HepG2 (cell line): ENCODE measurements around the gene PGS1. TPM values are rescaled to one million over a fixed set of nuclear protein-coding genes. Genes with fewer than 3 reads are reported as not detected.

Experiments used
- BATF2 ChIP-seq: sonication (generic); formaldehyde crosslinking; IDR thresholded peaks from 2 replicates; pipeline ENCODE4 v1.8.0; 2022; ENCODE audit warnings: mild to moderate bottlenecking, missing genetic modification reagents, moderate library complexity
- FOXC1 ChIP-seq: sonication (generic); formaldehyde crosslinking; IDR thresholded peaks from 2 replicates; pipeline ENCODE4 v1.8.0; 2022; ENCODE audit warnings: mild to moderate bottlenecking, missing genetic modification reagents, borderline replicate concordance
- KLF16 ChIP-seq, 2 experiments: sonication (generic) in 1 of 2; formaldehyde crosslinking in 1 of 2; IDR thresholded peaks; 2 replicates each; pipeline versions ENCODE4 v1.6.1 to v1.8.0; 2016 to 2023; ENCODE audit warnings: missing genetic modification reagents in 2 of 2, missing compliant biosample characterization in 1 of 2
- MED1 ChIP-seq: sonication (generic); formaldehyde crosslinking; IDR thresholded peaks from 2 replicates; pipeline ENCODE4 v1.4.0; 2020; ENCODE audit warnings: missing genetic modification reagents
- MLX ChIP-seq: IDR thresholded peaks from 2 replicates; pipeline ENCODE4 v1.6.1; 2016
- MTF1 ChIP-seq: sonication (generic); formaldehyde crosslinking; IDR thresholded peaks from 2 replicates; pipeline ENCODE4 v1.5.0; 2020; ENCODE audit warnings: missing genetic modification reagents
- MYC ChIP-seq: sonication (generic); formaldehyde crosslinking; IDR thresholded peaks from 2 replicates; pipeline ENCODE4 v1.9.0; 2021; ENCODE audit warnings: missing genetic modification reagents, borderline replicate concordance
- NFKB2 ChIP-seq: sonication (generic); formaldehyde crosslinking; IDR thresholded peaks from 2 replicates; pipeline ENCODE4 v1.4.0; 2020; ENCODE audit warnings: missing genetic modification reagents, borderline replicate concordance
- NR3C1 ChIP-seq: sonication (generic); formaldehyde crosslinking; IDR thresholded peaks from 2 replicates; pipeline ENCODE4 v1.4.0; 2020; ENCODE audit warnings: missing genetic modification reagents
- RCOR2 ChIP-seq: IDR thresholded peaks from 2 replicates; pipeline ENCODE4 v1.6.1; 2016; ENCODE audit warnings: missing biosample characterization, missing genetic modification reagents
- RFX3 ChIP-seq: IDR thresholded peaks from 2 replicates; pipeline ENCODE4 v1.6.1; 2016; ENCODE audit warnings: missing biosample characterization, missing genetic modification reagents
- SMAD3 ChIP-seq: sonication (generic); formaldehyde crosslinking; IDR thresholded peaks from 2 replicates; pipeline ENCODE4 v1.4.0; 2020; ENCODE audit warnings: missing genetic modification reagents
- SOX6 ChIP-seq, 2 experiments: fragments of 450-650 bp in 1 of 2; sonication (generic) in 1 of 2; formaldehyde crosslinking in 1 of 2; IDR thresholded peaks; 2 replicates each; pipeline versions ENCODE4 v1.4.0 to v1.6.1; 2017 to 2020; ENCODE audit warnings: antibody characterized with exemption in 1 of 2, mild to moderate bottlenecking in 1 of 2, missing genetic modification reagents in 1 of 2
- ZBTB34 ChIP-seq: sonication (generic); formaldehyde crosslinking; IDR thresholded peaks from 2 replicates; pipeline ENCODE4 v1.8.0; 2022; ENCODE audit warnings: mild to moderate bottlenecking, missing genetic modification reagents
- ZNF350 ChIP-seq: sonication (generic); formaldehyde crosslinking; IDR thresholded peaks from 2 replicates; pipeline ENCODE4 v1.4.0; 2020; ENCODE audit warnings: mild to moderate bottlenecking, low read depth, missing genetic modification reagents, borderline replicate concordance
- ZNF431 ChIP-seq: sonication (generic); formaldehyde crosslinking; IDR thresholded peaks from 2 replicates; pipeline ENCODE4 v1.9.0; 2022; ENCODE audit warnings: missing genetic modification reagents, low read depth, mild to moderate bottlenecking, borderline replicate concordance
- ZNF44 ChIP-seq: sonication (generic); formaldehyde crosslinking; IDR thresholded peaks from 2 replicates; pipeline ENCODE4 v1.5.1; 2020; ENCODE audit warnings: mild to moderate bottlenecking, missing genetic modification reagents
- ZNF556 ChIP-seq: sonication (generic); formaldehyde crosslinking; IDR thresholded peaks from 2 replicates; pipeline ENCODE4 v1.4.0; 2020; ENCODE audit warnings: mild to moderate bottlenecking, missing genetic modification reagents, borderline replicate concordance
- ZNF670 ChIP-seq: sonication (generic); formaldehyde crosslinking; IDR thresholded peaks from 2 replicates; pipeline ENCODE4 v1.8.0; 2022; ENCODE audit warnings: mild to moderate bottlenecking, missing genetic modification reagents, borderline replicate concordance
- ZNF672 ChIP-seq: sonication (generic); formaldehyde crosslinking; IDR thresholded peaks from 2 replicates; pipeline ENCODE4 v1.8.1; 2022; ENCODE audit warnings: missing genetic modification reagents
- ZNF782 ChIP-seq: sonication (generic); formaldehyde crosslinking; IDR thresholded peaks from 2 replicates; pipeline ENCODE4 v1.4.0; 2020; ENCODE audit warnings: missing genetic modification reagents, mild to moderate bottlenecking, borderline replicate concordance
- ZNF891 ChIP-seq: sonication (generic); formaldehyde crosslinking; IDR thresholded peaks from 2 replicates; pipeline ENCODE4 v1.5.0; 2020; ENCODE audit warnings: mild to moderate bottlenecking, missing genetic modification reagents
- polyA plus RNA-seq, 8 experiments: library from polyadenylated mRNA; depleted of rRNA in 3 of 8; stranded (reverse) in 7 of 8; unstranded in 1 of 8; fragments of >200 nt; fragmentation: Illumina TruSeq in 4 of 8; extraction: Trizol in 4 of 8; gene quantifications; 2 replicates each; pipeline versions ENCODE4 v1.2.1 to v1.2.3, GENCODE V29; 2011 to 2016; ENCODE audit warnings: low read depth in 4 of 8, missing spikeins in 1 of 8, mixed read lengths in 1 of 8; ENCODE audit not compliant: insufficient read depth in 1 of 8
- total RNA-seq, 5 experiments: library from RNA; depleted of rRNA; stranded (reverse); fragments of >200 nt; fragmentation: Illumina TruSeq; extraction: Trizol; gene quantifications; 2 replicates each; pipeline ENCODE4 v1.2.3, GENCODE V29; 2016; ENCODE audit warnings: low read depth in 1 of 5
- TF ChIP-seq, protein P1 (sequence below): sonication (generic); formaldehyde crosslinking; IDR thresholded peaks from 2 replicates; pipeline ENCODE4 v1.4.0; 2020; ENCODE audit warnings: missing genetic modification reagents
- TF ChIP-seq, protein P2 (sequence below): sonication (generic); formaldehyde crosslinking; IDR thresholded peaks from 2 replicates; pipeline ENCODE4 v1.4.0; 2020; ENCODE audit warnings: missing genetic modification reagents, borderline replicate concordance

PGS1 gene
- total and polyA plus RNA-seq, 2 of the 13 experiments (the other 11 are each of a cell fraction or from before 2014, with no cell fraction given), result 25.9 to 31.5 TPM

DNA sequence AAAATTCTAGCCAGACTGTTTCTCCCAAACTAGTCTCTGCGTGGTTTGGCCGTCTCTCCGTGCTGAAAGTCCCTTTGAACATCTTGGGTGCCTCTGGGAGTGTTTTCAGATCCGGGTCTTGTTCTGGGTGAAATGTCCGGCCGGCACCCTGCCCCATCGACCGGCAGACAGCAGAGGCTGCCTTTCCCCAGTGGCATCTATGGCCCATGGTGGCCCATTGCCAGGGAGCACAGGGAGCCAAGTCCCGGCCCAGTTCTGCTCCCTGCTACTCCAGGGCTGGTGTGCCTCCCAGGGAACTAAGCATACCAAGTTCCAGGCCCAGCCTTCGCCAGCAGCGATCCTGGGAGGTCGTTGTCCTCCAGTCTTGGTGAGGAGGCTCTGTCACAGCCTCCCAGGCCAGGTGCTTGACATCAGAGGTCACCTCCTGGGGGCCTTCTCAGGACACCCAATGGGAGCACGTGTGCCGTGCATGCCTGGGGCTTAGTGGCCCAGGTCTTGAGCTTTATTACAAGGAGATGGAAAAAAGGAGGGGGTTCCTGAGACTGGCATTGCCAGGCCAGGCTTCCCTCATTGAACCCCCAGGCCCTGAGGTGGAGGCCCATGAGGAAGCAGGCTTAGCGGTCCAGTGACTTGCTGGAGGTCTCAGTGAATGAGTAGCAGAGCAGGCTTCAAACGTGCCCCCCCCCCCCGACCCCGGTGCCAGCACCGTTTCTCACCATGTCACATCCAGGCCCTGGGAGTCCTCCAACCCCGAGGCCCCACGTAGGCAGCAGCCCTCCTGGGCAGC, 54.0 kb downstream of the PGS1 start (continued):
- TF ChIP-seq MLX (CRISPR knock-in tag) (peak; percentile 74; the same call in 1 of the 2 replicates), SMAD3 (CRISPR knock-in tag) (no peak), NR3C1 (CRISPR knock-in tag) (no peak), ZNF350 (0 out of 2 replicates have a peak, but pooled peaks have one; percentile 86), ZNF672 (no peak), RFX3 (no peak), FOXC1 (CRISPR knock-in tag) (no peak), BATF2 (no peak), ZNF891 (CRISPR knock-in tag) (no peak; the same call in 1 of the 2 replicates), KLF16 (CRISPR knock-in tag; IDR thresholded peaks at IDR 0.05) (no peak), NFKB2 (peak; percentile 7; the same call in 1 of the 2 replicates), ZNF431 (CRISPR knock-in tag) (no peak), ZNF44 (CRISPR knock-in tag) (no peak), MTF1 (no peak), MED1 (CRISPR knock-in tag) (no peak), ZNF556 (CRISPR knock-in tag) (no peak), ZNF782 (0 out of 2 replicates have a peak, but pooled peaks have one; percentile 73), SOX6 (IDR thresholded peaks at IDR 0.05) (no peak), SOX6 (CRISPR knock-in tag; IDR thresholded peaks at IDR 0.05) (no peak), ZBTB34 (CRISPR knock-in tag) (no peak), ZNF670 (no peak), MYC (CRISPR knock-in tag) (peak; percentile 41; the same call in 1 of the 2 replicates), RCOR2 (CRISPR knock-in tag) (0 out of 2 replicates have a peak, but pooled peaks have one; percentile 9)
- TF ChIP-seq, protein P1, sequence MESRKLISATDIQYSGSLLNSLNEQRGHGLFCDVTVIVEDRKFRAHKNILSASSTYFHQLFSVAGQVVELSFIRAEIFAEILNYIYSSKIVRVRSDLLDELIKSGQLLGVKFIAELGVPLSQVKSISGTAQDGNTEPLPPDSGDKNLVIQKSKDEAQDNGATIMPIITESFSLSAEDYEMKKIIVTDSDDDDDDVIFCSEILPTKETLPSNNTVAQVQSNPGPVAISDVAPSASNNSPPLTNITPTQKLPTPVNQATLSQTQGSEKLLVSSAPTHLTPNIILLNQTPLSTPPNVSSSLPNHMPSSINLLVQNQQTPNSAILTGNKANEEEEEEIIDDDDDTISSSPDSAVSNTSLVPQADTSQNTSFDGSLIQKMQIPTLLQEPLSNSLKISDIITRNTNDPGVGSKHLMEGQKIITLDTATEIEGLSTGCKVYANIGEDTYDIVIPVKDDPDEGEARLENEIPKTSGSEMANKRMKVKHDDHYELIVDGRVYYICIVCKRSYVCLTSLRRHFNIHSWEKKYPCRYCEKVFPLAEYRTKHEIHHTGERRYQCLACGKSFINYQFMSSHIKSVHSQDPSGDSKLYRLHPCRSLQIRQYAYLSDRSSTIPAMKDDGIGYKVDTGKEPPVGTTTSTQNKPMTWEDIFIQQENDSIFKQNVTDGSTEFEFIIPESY (CRISPR knock-in tag), result no peak
- TF ChIP-seq, protein P2, sequence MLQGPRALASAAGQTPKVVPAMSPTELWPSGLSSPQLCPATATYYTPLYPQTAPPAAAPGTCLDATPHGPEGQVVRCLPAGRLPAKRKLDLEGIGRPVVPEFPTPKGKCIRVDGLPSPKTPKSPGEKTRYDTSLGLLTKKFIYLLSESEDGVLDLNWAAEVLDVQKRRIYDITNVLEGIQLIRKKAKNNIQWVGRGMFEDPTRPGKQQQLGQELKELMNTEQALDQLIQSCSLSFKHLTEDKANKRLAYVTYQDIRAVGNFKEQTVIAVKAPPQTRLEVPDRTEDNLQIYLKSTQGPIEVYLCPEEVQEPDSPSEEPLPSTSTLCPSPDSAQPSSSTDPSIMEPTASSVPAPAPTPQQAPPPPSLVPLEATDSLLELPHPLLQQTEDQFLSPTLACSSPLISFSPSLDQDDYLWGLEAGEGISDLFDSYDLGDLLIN (CRISPR knock-in tag), result no peak
